Osteocyte (in vitro differentiated cells): Measurements from ENCODE around the gene ARHGEF37. TPM values are rescaled to one million over a fixed set of nuclear protein-coding genes. Genes with fewer than 3 reads are reported as not detected.
"Not testable (repeated sequence)": the region's sequence is repeated elsewhere in the genome, so short reads cannot be mapped to it uniquely, and the experiment has no call there.

Experiments used
- DNase-seq: peaks from one replicate; pipeline ENCODE4 v3.0.0; 2021; ENCODE audit warnings: mixed read lengths; ENCODE audit not compliant: unreplicated experiment; ENCODE audit errors: extremely low spot score
- H3K27ac Mint-ChIP-seq: one replicate; pipeline ENCODE4 v1.8.0; 2021; ENCODE audit warnings: mild to moderate bottlenecking, mixed read lengths; ENCODE audit not compliant: unreplicated experiment
- H3K27me3 Mint-ChIP-seq: one replicate; pipeline ENCODE4 v1.8.0; 2021; ENCODE audit warnings: mixed read lengths; ENCODE audit not compliant: unreplicated experiment
- H3K36me3 Mint-ChIP-seq: one replicate; pipeline ENCODE4 v1.8.0; 2021; ENCODE audit warnings: mixed read lengths; ENCODE audit not compliant: unreplicated experiment
- H3K4me1 Mint-ChIP-seq: one replicate; pipeline ENCODE4 v1.8.0; 2021; ENCODE audit warnings: mixed read lengths; ENCODE audit not compliant: unreplicated experiment
- H3K4me3 Mint-ChIP-seq: one replicate; pipeline ENCODE4 v1.8.0; 2021; ENCODE audit warnings: mild to moderate bottlenecking, moderate library complexity, mixed read lengths; ENCODE audit not compliant: unreplicated experiment
- H3K9me3 Mint-ChIP-seq: one replicate; pipeline ENCODE4 v1.8.0; 2021; ENCODE audit warnings: mixed read lengths; ENCODE audit not compliant: unreplicated experiment
- total RNA-seq: library from RNA; stranded (reverse); gene quantifications from 2 replicates; pipeline ENCODE4 v1.2.1, GENCODE V29; 2021
- TF ChIP-seq, protein P1 (sequence below): fragments of 200-600 bp; sonication (generic); IDR thresholded peaks from 2 replicates; pipeline ENCODE4 v1.5.0; 2021; ENCODE audit warnings: antibody characterized with exemption, mild to moderate bottlenecking, moderate library complexity

The ARHGEF37 gene
- total RNA-seq, 1 donor from 2014 or later, result 8.9 TPM

DNA sequence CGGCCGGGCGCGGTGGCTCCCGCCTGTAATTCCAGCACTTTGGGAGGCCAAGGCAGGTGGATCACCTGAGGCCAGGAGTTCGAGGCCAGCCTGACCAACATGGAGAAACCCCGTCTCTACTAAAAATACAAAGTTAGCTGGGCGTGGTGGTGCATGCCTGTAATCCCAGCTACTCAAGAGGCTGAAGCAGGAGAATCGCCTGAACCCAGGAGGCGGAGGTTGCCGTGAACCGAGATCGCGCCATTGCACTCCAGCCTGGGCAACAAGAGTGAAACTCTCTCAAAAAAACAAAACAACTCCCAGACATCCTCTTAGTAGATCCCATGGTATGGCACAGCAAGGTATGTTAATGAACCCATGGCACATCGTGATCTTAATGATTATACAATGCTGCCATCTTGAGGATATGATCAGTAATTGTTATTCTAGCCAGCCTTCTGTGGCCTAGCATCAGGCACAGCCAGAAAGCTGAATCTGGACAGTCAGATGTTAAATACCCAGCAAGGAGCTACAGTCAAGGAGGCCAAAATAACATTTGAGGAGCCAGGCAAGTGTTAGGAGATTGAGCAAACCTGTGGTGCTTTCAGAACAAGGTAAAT is 16.7 kb upstream of the ARHGEF37 start:
- peak overlapping the region; percentile 83 for H3K27ac Mint-ChIP-seq
- not testable (repeated sequence) for DNase-seq, H3K9me3 Mint-ChIP-seq, H3K36me3 Mint-ChIP-seq, H3K27me3 Mint-ChIP-seq, H3K4me3 Mint-ChIP-seq
- TF ChIP-seq, protein P1, sequence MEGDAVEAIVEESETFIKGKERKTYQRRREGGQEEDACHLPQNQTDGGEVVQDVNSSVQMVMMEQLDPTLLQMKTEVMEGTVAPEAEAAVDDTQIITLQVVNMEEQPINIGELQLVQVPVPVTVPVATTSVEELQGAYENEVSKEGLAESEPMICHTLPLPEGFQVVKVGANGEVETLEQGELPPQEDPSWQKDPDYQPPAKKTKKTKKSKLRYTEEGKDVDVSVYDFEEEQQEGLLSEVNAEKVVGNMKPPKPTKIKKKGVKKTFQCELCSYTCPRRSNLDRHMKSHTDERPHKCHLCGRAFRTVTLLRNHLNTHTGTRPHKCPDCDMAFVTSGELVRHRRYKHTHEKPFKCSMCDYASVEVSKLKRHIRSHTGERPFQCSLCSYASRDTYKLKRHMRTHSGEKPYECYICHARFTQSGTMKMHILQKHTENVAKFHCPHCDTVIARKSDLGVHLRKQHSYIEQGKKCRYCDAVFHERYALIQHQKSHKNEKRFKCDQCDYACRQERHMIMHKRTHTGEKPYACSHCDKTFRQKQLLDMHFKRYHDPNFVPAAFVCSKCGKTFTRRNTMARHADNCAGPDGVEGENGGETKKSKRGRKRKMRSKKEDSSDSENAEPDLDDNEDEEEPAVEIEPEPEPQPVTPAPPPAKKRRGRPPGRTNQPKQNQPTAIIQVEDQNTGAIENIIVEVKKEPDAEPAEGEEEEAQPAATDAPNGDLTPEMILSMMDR, result peak; percentile 73
- peaks cover 33% of the 10 kb centered on the region for H3K4me1 Mint-ChIP-seq

DNA sequence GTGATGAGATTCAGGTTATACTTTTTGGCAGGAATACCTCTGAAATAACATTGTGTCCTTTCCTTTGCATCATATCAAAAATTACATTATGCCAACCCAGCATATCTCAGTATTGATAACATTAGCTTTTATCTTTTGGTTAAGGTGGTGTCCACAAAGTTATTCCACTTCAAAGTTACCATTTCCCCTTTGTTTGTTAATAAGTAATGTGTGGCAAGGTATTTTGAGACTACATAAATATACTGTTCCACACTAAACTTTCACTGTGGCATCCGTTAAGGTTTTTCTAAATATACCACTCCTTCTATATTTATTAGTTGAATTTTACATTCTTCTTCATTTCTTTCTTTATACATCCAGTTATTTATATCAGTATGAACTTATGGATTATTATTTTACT is 14.1 kb upstream of the ARHGEF37 start:
- TF ChIP-seq, protein P1, result no peak
- Mint-ChIP-seq H3K27ac (no peak overlapping the region), H3K4me3 (no peak overlapping the region), H3K9me3 (no peaks in the 10 kb centered on the region), H3K36me3 (no peaks in the 10 kb centered on the region), H3K4me1 (peaks cover 20% of the 10 kb centered on the region), H3K27me3 (no peaks in the 10 kb centered on the region)
- no peak for DNase-seq

DNA sequence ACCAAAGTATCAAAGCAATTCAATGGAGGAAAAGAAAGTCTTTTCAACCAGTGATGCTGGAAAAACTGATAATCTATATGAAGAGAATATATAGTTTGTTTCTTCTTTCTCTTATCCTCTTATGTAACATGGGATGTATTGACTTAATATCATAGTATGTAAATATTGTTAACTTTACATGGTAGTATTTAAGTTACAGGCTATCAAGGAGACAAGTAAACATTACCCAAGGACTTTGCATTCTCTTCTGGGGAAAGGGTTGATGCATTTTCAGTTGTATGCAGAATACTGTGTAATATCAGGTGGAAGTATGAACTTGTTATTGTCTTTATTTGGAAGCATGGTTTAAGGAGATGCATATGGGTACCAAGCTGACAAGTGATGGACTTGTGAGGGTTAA is 9.1 kb upstream of the ARHGEF37 start:
- H3K4me1 Mint-ChIP-seq, result no peaks in the 10 kb centered on the region
- no peak overlapping the region for H3K4me3 Mint-ChIP-seq
- H3K27me3 Mint-ChIP-seq, result no peaks in the 10 kb centered on the region
- no peak overlapping the region for H3K27ac Mint-ChIP-seq
- H3K36me3 Mint-ChIP-seq, result no peaks in the 10 kb centered on the region
- H3K9me3 Mint-ChIP-seq, result no peaks in the 10 kb centered on the region
- DNase-seq, result no peak
- TF ChIP-seq, protein P1, result no peak

DNA sequence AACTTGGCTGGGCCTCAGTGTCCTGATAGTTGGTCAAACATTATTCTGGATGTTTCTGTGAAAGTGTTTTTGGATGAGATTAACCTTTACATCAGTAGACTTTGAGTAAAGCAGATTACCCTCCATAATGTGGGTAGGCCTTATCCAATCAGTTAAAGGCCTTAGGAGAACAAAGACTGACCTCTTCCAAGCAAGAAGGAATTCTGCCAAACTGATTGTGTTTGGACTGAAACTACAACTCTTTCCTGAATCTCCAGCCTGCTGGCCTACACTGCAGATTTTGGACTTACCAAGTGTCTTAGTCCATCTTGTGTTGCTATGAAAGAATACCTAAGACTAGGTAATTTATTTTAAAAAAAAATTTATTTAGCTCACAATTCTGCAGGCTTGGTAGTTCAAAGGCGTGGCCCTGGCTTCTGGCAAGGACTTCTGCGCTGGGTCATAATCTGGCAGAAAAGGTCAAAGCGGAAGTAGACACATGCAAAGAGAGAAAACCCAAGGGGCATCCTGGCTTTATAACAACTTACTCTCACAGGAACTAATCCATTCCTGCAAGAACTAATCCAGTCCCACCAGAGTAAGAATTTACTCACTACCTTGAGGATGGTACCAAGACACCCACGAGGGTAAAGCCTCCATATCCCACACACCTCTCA is 8.6 kb upstream of the ARHGEF37 start:
- Mint-ChIP-seq H3K4me3 (no peak overlapping the region), H3K9me3 (no peaks in the 10 kb centered on the region), H3K27me3 (no peaks in the 10 kb centered on the region), H3K27ac (no peak overlapping the region), H3K36me3 (no peaks in the 10 kb centered on the region), H3K4me1 (no peaks in the 10 kb centered on the region)
- TF ChIP-seq, protein P1, result no peak
- DNase-seq, result no peak

DNA sequence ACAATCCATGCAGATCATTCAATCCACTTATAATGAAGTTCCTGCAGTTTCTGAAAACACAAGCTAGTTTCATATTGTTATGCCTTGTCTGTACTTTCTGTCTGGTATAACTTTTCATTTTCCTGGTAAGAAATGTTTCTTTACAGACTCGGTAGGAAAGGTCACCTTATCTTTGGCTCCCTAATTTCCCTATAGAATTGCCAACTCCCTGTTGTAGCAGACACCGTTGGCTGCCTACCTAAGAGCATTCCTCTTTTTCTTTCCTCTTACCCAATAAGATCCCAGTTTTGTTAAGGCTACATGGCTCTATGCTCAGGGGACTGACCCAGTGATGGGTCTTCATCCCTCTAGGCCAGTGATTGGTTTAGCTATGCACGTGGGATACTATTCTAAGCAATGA is 6.2 kb upstream of the ARHGEF37 start:
- no peak for DNase-seq
- Mint-ChIP-seq H3K4me1 (peaks cover 16% of the 10 kb centered on the region), H3K4me3 (no peak overlapping the region)

More for the DNA sequence above, 6.2 kb upstream of the ARHGEF37 start:
- TF ChIP-seq, protein P1, result no peak
- Mint-ChIP-seq H3K27me3 (no peaks in the 10 kb centered on the region), H3K9me3 (no peaks in the 10 kb centered on the region), H3K27ac (no peak overlapping the region), H3K36me3 (no peaks in the 10 kb centered on the region)
